ENCODE results near the gene KLK1.

KLK1 gene

DNA sequence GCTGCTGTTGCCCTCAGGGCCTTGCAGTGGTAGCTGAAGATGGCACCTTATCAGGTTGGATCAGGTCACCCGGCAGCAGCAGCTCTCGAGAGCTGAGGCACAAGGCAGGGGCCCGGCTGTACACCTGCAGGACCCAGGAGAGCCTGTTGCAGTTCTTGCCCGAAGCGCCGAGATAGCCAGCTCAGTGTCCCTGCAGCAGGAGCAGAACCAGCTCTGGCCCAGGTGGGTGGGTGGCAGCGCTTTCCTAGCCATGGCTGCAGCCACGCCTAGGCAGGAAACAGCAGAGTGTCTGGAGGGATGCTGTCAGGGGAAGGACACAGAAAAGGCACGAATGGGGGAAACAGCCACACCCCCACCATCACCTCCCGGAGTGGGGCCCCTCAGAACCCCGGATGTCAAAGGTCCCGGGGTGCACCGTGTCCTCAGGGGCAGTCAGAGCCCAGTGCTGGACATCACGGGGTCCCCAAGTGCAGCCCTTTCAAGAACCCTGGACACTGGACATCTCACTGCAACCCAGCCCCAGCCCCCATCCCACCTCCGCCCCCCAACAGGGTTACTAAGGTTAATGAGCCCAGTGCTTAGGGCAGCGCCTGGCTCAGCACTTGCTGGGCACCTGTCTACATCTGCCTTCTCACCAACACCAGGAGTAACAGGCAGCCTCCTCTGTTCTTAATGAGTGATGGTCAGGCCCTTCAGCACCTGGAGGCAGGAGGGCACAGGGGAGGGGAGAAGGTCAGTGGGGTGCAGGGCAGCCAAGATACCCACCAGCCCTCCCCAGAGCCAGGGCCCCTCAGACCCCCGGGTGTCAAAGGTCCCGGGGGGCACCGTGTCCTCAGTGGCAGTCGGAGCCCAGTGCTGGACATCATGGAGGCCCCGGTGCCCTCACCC is 24.7 kb downstream of the KLK1 start:
- Histone ChIP-seq H3K27me3 (ENCODE audit: control insufficient read depth, insufficient read depth, low read length) (no peaks in the 10 kb centered on the region), H3K9me3 (ENCODE audit: control insufficient read depth, insufficient read depth, low read length) (no peaks in the 10 kb centered on the region), H3K27ac (ENCODE audit: low read length) (no peak overlapping the region), H3K36me3 (ENCODE audit: control insufficient read depth, insufficient read depth, low read length) (peaks cover 35% of the 10 kb centered on the region), H3K4me3 (ENCODE audit: low read length) (no peak overlapping the region), H3K4me1 (ENCODE audit: control insufficient read depth, insufficient read depth, low read length) (peaks cover 4% of the 10 kb centered on the region; the same call in 1 of the 2 replicates)
- no peak for DNase-seq (ENCODE audit: low read depth, low spot score)
- WGBS (ENCODE audit: insufficient coverage, insufficient read length) = no CpG with 5 or more reads among the region's 21 CpGs

DNA sequence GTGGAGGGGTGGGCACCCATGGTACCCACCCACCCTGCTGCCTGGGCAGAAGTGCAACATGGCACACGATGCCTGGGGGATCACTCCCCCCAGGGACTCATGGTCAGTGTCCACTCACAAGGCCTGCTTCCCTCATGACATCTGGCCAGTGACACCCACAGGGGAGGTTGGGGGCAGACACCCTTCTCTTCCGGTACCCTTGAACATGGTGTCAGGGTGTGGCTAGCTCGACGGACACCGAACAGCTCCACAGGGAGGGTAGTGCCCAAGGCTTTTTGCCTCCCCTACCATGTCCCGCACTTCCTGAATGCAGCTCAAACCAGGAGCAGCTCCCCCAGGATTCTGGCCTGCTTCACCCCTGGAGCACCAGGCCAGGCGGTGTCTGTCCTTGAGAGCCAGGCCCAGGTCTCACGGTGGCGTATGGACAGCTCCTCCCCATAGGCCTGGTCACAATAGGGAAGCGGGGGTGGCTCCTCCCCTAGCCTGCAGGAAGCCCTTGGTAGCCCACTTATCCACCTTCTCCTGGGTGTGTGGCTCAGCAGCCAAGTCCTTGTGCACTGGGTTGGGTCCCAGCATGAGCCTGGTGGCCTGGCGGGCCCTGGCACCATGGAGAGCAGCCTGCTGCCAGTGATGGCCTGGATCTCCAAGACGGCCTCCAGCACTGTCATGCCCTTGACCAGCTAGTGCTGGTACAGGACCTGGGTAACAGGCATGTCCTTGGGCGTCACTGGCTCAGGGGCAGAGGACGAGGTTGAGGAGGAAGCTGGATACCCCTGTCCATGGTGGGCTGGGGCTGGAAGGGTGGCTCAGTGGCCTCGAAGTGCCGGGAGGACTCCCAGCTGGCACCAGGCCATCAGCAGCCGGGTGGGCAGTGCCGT is 25.6 kb downstream of the KLK1 start:
- no CpG with 5 or more reads among the region's 18 CpGs for WGBS (ENCODE audit: insufficient coverage, insufficient read length)
- Histone ChIP-seq H3K27me3 (ENCODE audit: control insufficient read depth, insufficient read depth, low read length) (no peaks in the 10 kb centered on the region), H3K36me3 (ENCODE audit: control insufficient read depth, insufficient read depth, low read length) (peaks cover 35% of the 10 kb centered on the region), H3K4me1 (ENCODE audit: control insufficient read depth, insufficient read depth, low read length) (peaks cover 4% of the 10 kb centered on the region; the same call in 1 of the 2 replicates), H3K9me3 (ENCODE audit: control insufficient read depth, insufficient read depth, low read length) (no peaks in the 10 kb centered on the region), H3K4me3 (ENCODE audit: low read length) (no peak overlapping the region), H3K27ac (ENCODE audit: low read length) (no peak overlapping the region)
- DNase-seq (ENCODE audit: low read depth, low spot score) = no peak

DNA sequence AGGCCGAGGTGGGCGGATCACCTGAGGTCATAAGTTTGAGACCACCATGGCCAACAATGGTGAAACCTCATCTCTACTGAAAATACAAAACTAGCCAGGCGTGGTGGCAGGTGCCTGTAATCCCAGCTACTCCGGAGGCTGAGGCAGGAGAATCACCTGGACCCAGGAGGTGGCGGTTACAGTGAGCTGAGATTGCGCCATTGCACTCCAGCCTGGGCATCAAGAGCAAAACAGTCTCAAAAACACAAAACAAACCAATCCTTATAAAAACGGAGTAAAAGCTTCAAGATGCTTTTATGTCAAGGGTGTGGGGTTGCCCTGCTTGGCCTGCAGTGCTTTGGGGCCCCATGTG is 26.2 kb downstream of the KLK1 start:
- DNase-seq (ENCODE audit: low read depth, low spot score) = no peak
- Histone ChIP-seq H3K4me1 (ENCODE audit: control insufficient read depth, insufficient read depth, low read length) (peaks cover 4% of the 10 kb centered on the region; the same call in 1 of the 2 replicates), H3K27ac (ENCODE audit: low read length) (no peak overlapping the region), H3K36me3 (ENCODE audit: control insufficient read depth, insufficient read depth, low read length) (peaks cover 35% of the 10 kb centered on the region), H3K9me3 (ENCODE audit: control insufficient read depth, insufficient read depth, low read length) (no peaks in the 10 kb centered on the region), H3K4me3 (ENCODE audit: low read length) (no peak overlapping the region), H3K27me3 (ENCODE audit: control insufficient read depth, insufficient read depth, low read length) (no peaks in the 10 kb centered on the region)
- WGBS (ENCODE audit: insufficient coverage, insufficient read length) = no CpG with 5 or more reads among the region's 7 CpGs

DNA sequence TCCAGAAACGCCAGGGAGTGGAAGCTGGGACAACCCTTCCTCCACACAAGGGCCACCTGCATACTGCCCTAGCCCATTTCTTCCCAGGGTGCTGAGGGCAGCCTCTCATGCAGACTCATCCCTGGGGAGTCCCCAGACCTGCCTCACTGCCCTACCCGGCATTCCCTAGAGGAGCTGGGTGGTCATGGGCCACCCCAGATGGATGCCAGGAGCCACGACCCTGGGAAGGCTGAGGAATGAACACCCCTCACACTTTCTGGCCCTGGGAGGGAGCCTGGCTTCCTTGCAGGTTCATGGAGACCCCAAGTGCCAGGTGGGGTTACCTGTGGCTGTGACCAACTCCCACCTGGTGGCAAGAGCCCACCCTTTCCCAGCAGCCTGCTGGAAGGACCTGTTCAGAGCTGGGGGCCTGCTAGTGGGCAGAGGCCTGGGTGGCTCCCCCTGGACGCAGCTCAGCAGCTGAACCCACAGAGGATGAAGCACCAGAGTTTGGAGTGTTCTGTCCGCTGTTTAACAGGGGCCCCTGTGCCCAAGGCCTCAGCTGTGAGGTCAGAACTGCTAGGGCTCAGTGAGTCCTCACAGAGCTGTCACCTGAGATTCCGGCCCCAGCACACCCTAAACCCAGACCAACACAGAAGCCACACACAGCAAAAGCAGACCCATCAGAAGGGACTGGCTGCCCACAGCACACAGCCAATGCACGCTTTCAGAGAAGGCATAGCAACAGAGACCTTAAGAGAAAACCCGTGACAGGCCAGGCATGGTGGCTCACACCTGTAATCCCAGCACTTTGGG is 26.8 kb downstream of the KLK1 start:
- WGBS (ENCODE audit: insufficient coverage, insufficient read length) = no CpG with 5 or more reads among the region's 8 CpGs
- no peak overlapping the region for H3K27ac ChIP-seq (ENCODE audit: low read length)
- no peak overlapping the region for H3K4me3 ChIP-seq (ENCODE audit: low read length)
- peaks cover 4% of the 10 kb centered on the region; the same call in 1 of the 2 replicates for H3K4me1 ChIP-seq (ENCODE audit: control insufficient read depth, insufficient read depth, low read length)
- H3K9me3 ChIP-seq (ENCODE audit: control insufficient read depth, insufficient read depth, low read length) = no peaks in the 10 kb centered on the region
- H3K27me3 ChIP-seq (ENCODE audit: control insufficient read depth, insufficient read depth, low read length) = no peaks in the 10 kb centered on the region
- peaks cover 32% of the 10 kb centered on the region for H3K36me3 ChIP-seq (ENCODE audit: control insufficient read depth, insufficient read depth, low read length)
- DNase-seq (ENCODE audit: low read depth, low spot score) = no peak

DNA sequence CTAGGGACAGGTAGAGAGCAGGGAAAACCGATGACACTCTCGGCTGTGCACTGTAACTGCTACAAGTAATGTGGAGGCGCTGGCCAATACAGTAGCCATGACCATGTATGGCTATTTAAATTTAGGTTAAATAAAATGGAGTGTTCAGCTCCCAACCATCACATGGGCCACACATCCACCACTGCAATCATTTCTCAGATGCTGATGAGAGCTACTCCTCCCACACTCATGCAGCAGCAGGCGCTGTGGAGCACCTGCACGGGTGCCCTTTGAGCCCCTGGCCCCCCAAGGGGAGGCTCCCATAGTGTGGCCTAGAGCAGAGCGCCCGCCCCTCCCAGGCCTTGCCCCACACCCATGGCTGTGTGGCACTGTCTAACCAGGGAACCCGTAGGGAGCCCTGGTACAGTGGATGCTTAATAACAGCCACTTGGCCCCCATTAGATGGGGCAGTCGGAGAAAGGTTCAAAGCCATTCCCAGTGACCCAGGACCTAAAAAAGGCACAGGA is 27.4 kb downstream of the KLK1 start:
- DNase-seq (ENCODE audit: low read depth, low spot score) = no peak
- Histone ChIP-seq H3K4me1 (ENCODE audit: control insufficient read depth, insufficient read depth, low read length) (peaks cover 4% of the 10 kb centered on the region; the same call in 1 of the 2 replicates), H3K27me3 (ENCODE audit: control insufficient read depth, insufficient read depth, low read length) (no peaks in the 10 kb centered on the region), H3K4me3 (ENCODE audit: low read length) (no peak overlapping the region), H3K36me3 (ENCODE audit: control insufficient read depth, insufficient read depth, low read length) (peaks cover 32% of the 10 kb centered on the region), H3K9me3 (ENCODE audit: control insufficient read depth, insufficient read depth, low read length) (no peaks in the 10 kb centered on the region), H3K27ac (ENCODE audit: low read length) (no peak overlapping the region)
- no CpG with 5 or more reads among the region's 9 CpGs for WGBS (ENCODE audit: insufficient coverage, insufficient read length)

DNA sequence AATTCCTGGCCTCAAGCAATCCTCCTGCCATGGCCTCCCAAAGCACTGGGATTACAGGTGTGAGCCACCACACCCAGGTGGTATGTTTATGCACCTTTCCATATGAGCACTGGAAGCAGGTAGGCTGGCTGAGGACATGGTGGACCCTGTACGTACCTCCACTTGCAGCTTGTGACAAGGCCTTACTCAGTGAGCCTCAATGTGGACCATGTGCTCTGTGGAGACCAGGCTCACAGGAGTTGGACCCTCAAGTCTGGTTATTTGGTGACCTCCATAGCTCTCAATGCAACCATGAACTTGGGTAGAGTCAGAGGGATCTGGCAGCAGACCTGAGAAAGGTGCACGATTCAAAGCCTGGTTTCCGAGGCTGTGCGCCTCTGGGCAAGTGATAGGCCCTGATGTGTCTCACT is 27.9 kb downstream of the KLK1 start:
- H3K27ac ChIP-seq (ENCODE audit: low read length) = no peak overlapping the region
- no peak overlapping the region for H3K4me3 ChIP-seq (ENCODE audit: low read length)
- peaks cover 4% of the 10 kb centered on the region; the same call in 1 of the 2 replicates for H3K4me1 ChIP-seq (ENCODE audit: control insufficient read depth, insufficient read depth, low read length)
- no peaks in the 10 kb centered on the region for H3K9me3 ChIP-seq (ENCODE audit: control insufficient read depth, insufficient read depth, low read length)
- no peak for DNase-seq (ENCODE audit: low read depth, low spot score)
- no CpG with 5 or more reads among the region's 4 CpGs for WGBS (ENCODE audit: insufficient coverage, insufficient read length)
- no peaks in the 10 kb centered on the region for H3K27me3 ChIP-seq (ENCODE audit: control insufficient read depth, insufficient read depth, low read length)
- H3K36me3 ChIP-seq (ENCODE audit: control insufficient read depth, insufficient read depth, low read length) = peaks cover 29% of the 10 kb centered on the region

DNA sequence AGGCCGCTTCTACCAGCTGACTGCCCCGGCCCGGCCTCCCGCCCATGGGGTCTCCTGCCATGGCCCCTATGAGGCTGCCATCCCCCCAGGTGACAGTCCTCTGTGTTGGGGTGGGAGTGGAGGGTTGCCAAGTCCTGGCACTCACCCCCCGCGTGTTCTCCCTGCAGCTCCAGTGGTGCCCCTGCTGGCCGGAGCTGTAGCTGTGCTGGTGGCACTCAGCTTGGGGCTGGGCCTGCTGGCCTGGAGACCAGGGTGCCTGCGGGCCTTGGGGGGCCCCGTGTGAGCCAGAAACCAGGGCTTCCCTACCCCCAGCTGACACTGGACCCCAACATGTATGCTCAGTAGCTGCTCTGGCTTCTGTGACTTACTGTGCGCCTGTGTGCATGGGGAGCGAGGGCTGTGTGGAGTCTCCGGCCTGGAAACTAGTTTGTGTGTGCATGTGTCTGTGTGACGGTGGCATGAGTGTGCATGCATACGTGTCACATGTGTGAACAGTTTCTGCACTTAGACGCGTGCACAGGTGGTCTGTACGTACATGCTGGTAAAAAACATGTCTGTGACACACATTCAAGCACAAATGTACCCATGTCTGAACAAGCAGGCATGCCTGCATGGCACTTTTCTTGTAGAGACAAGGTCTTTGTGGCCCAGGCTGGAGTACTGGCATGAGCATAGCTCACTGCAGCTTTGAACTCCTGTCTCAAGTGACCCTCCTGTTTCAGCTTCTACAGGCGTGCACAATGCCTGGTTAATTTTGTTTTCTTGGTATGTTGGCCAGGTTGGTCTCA is 28.5 kb downstream of the KLK1 start:
- WGBS (ENCODE audit: insufficient coverage, insufficient read length) = no CpG with 5 or more reads among the region's 18 CpGs

DNA sequence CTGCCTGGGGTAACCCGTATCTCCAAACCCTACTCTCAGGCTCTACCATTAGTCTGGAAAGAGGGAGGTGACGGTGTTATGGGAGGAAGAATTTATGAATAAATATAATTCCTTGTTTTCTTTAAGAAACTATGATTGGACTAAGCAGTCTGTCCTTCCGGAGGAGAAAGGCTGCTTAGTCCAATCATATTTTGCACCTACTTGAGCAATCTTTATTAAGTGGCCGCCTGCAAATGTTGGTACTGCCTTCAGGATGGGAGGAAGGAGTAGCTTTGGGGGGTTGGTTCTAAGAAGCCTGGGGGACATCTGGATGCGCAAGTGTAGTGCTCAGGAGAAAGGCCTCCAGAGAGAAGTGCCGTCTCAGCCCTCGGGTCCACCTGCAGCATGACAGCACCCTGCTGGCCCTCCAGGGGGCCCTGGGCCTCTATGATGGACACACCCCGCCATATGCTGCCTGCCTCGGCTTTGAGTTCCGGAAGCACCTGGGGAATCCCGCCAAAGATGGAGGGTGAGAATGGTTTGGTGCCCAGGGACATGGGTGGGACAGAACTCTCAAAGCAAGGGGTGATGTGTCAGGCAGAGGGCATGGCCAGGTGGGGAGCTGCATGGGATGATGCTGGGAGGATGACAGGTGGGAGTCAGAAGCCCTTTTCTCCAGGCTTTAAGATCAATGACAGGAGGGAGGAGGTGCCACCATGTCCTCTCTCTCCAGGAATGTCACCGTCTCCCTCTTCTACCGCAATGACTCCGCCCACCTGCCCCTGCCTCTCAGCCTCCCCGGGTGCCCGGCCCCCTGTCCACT is 29.3 kb downstream of the KLK1 start:
- peaks cover 4% of the 10 kb centered on the region; the same call in 1 of the 2 replicates for H3K4me1 ChIP-seq (ENCODE audit: control insufficient read depth, insufficient read depth, low read length)
- H3K4me3 ChIP-seq (ENCODE audit: low read length) = no peak overlapping the region
- WGBS (ENCODE audit: insufficient coverage, insufficient read length) = no CpG with 5 or more reads among the region's 16 CpGs
- peaks cover 21% of the 10 kb centered on the region for H3K36me3 ChIP-seq (ENCODE audit: control insufficient read depth, insufficient read depth, low read length)
- no peaks in the 10 kb centered on the region for H3K27me3 ChIP-seq (ENCODE audit: control insufficient read depth, insufficient read depth, low read length)
- H3K27ac ChIP-seq (ENCODE audit: low read length) = no peak overlapping the region
- H3K9me3 ChIP-seq (ENCODE audit: control insufficient read depth, insufficient read depth, low read length) = no peaks in the 10 kb centered on the region
- DNase-seq (ENCODE audit: low read depth, low spot score) = no peak

More for the DNA sequence above, 28.5 kb downstream of the KLK1 start:
- Histone ChIP-seq H3K4me1 (ENCODE audit: control insufficient read depth, insufficient read depth, low read length) (peaks cover 4% of the 10 kb centered on the region; the same call in 1 of the 2 replicates), H3K27me3 (ENCODE audit: control insufficient read depth, insufficient read depth, low read length) (no peaks in the 10 kb centered on the region), H3K9me3 (ENCODE audit: control insufficient read depth, insufficient read depth, low read length) (no peaks in the 10 kb centered on the region), H3K27ac (ENCODE audit: low read length) (no peak overlapping the region), H3K36me3 (ENCODE audit: control insufficient read depth, insufficient read depth, low read length) (peaks cover 29% of the 10 kb centered on the region), H3K4me3 (ENCODE audit: low read length) (no peak overlapping the region)
- no peak for DNase-seq (ENCODE audit: low read depth, low spot score)

DNA sequence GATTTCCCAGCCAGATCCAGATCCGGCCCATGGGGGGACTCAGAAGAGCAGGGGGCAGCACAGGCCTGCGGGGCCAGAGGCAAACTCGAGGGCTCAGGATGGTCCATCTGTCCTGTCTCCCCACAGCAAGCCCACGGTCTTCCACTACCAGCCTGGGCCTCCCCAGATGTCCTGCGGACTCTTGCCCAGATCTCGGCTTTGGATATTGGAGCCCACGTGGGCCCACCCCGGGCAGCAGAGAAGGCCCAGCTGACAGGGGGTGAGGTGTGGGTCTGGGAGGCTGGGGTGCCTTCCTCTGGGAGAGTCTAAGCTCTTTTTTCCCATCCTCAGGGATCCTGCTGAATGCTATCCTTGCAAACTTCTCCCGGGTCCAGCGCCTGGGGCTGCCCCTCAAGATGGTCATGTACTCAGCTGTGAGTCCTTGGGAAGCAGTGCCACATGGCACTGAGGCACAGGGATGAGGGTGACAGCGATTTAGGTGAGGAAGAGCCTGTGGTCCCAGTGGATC is 30.0 kb downstream of the KLK1 start:
- Histone ChIP-seq H3K27ac (ENCODE audit: low read length) (no peak overlapping the region), H3K9me3 (ENCODE audit: control insufficient read depth, insufficient read depth, low read length) (no peaks in the 10 kb centered on the region), H3K4me1 (ENCODE audit: control insufficient read depth, insufficient read depth, low read length) (peaks cover 4% of the 10 kb centered on the region; the same call in 1 of the 2 replicates), H3K27me3 (ENCODE audit: control insufficient read depth, insufficient read depth, low read length) (no peaks in the 10 kb centered on the region), H3K4me3 (ENCODE audit: low read length) (no peak overlapping the region), H3K36me3 (ENCODE audit: control insufficient read depth, insufficient read depth, low read length) (peaks cover 14% of the 10 kb centered on the region)
- no peak for DNase-seq (ENCODE audit: low read depth, low spot score)
- no CpG with 5 or more reads among the region's 11 CpGs for WGBS (ENCODE audit: insufficient coverage, insufficient read length)

Data from iPS DF 6.9 (cell line).